B cell (primary cell): Measurements from ENCODE around the gene IPCEF1.

Experiments
- EZH2 ChIP-seq: IDR thresholded peaks from 2 replicates; pipeline ENCODE4 v1.6.1; 2012; ENCODE audit warnings: borderline replicate concordance, low read depth, mild to moderate bottlenecking, moderate library complexity, low read length; ENCODE audit not compliant: insufficient read depth, poor library complexity, severe bottlenecking
- TF ChIP-seq, protein P1 (sequence below): fragments of 200-600 bp; IDR thresholded peaks from one replicate; pipeline ENCODE4 v1.8.0; 2022; ENCODE audit warnings: antibody characterized with exemption, mild to moderate bottlenecking

GRCh38 chr6:154238831-154239230 lies 117.8 kb downstream of the IPCEF1 start:
- TF ChIP-seq, protein P1, sequence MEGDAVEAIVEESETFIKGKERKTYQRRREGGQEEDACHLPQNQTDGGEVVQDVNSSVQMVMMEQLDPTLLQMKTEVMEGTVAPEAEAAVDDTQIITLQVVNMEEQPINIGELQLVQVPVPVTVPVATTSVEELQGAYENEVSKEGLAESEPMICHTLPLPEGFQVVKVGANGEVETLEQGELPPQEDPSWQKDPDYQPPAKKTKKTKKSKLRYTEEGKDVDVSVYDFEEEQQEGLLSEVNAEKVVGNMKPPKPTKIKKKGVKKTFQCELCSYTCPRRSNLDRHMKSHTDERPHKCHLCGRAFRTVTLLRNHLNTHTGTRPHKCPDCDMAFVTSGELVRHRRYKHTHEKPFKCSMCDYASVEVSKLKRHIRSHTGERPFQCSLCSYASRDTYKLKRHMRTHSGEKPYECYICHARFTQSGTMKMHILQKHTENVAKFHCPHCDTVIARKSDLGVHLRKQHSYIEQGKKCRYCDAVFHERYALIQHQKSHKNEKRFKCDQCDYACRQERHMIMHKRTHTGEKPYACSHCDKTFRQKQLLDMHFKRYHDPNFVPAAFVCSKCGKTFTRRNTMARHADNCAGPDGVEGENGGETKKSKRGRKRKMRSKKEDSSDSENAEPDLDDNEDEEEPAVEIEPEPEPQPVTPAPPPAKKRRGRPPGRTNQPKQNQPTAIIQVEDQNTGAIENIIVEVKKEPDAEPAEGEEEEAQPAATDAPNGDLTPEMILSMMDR = no peak
- TF ChIP-seq EZH2 = no peak
